ENCODE results near the gene ITPRIPL2.
A peak's percentile ranks its signal among the peaks of the same experiment; 100 is the strongest.

DNA sequence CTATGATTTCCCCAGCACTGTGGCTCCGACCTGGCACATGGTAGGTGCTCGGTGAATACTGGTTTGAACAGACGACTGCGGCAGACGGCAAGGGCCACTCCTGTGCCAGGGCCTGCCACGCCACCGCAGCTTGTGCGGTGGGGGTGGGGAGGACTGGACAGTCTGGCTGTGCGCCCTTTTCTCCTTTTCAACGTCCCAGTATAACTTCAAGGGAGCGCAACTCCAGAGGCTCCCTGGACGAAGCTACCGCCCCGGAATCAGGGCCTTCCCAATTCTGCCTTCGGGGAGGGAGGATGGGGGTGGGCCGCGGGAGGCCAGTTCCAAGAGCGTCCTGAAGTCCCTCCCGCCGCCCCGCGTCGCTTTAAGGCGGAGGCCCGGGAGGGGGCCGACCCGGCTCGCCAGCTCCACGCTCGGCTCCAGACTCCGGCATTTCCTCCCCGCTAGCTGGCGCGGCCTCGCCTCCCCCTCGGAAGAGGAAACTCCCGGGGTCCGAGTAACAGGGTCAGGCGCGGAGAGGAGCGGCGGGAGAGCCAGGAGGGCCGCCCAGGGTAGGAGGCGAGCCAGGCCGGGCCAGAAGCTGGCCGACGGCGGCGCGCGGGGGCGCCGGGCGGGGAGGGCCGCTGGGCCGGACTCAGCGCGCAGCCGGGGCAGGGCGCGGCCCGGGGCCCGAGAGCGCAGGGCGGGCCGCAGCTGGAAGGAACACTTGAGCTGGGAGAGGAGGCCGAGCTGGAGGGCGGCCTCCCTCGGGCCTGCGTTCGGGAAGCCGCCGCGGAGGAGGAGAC, at the start of gene ITPRIPL2:
- TF ChIP-seq, protein P1, sequence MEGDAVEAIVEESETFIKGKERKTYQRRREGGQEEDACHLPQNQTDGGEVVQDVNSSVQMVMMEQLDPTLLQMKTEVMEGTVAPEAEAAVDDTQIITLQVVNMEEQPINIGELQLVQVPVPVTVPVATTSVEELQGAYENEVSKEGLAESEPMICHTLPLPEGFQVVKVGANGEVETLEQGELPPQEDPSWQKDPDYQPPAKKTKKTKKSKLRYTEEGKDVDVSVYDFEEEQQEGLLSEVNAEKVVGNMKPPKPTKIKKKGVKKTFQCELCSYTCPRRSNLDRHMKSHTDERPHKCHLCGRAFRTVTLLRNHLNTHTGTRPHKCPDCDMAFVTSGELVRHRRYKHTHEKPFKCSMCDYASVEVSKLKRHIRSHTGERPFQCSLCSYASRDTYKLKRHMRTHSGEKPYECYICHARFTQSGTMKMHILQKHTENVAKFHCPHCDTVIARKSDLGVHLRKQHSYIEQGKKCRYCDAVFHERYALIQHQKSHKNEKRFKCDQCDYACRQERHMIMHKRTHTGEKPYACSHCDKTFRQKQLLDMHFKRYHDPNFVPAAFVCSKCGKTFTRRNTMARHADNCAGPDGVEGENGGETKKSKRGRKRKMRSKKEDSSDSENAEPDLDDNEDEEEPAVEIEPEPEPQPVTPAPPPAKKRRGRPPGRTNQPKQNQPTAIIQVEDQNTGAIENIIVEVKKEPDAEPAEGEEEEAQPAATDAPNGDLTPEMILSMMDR (IDR thresholded peaks at IDR 0.05): peak in 2 of 6 experiments; percentile 25 to 30
- TF ChIP-seq POLR2A (IDR thresholded peaks at IDR 0.05): peak; percentile 50 to 88
